ENCODE results near the gene SLC9A8. TPM values are rescaled to one million over a fixed set of nuclear protein-coding genes. Genes with fewer than 3 reads are reported as not detected.
A peak's percentile ranks its signal among the peaks of the same experiment; 100 is the strongest.

The SLC9A8 gene
- total and polyA plus RNA-seq, 2 donors (not counting 3 experiments of a cell fraction or from before 2014, with no cell fraction given), result 5.1 to 14.4 TPM

DNA sequence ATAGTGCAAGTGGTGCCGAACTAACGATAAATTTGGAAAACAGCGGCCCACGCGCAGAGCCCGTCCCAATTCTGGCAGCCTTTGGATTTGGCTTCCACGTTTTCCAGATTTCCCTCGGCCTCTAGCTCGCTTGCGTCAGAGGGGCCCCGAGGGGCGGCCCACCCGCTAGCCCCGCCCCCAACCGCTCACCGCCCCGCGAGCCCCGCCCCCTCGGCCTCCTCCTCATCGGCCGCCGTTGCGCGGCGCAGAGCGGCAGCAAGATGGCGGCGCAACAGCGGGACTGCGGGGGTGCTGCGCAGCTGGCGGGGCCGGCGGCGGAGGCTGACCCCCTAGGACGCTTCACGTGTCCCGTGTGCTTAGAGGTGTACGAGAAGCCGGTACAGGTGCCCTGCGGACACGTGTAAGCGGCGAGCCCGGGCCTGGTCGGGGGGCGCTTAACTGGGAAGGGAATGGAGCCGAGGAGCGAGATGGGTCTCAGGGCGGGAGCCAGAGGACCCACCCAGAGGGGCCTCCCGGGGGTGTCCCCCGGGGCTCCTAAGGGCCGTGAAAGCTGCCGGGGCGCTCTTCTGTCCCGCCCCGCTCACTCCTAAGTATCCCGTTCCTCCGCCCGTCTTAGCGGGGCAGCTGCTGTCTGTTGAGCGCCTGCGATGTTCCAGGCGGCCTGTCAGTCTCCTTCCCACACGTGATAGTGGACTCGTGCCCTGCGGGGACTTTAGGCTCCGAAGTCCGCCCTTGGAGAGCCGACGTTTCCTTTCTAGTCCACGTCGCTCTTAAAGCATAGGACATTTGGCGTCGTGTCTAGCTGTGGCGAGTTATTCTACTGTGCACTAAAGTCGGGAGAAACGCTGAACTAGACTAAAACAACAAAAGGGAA is 123.8 kb downstream of the SLC9A8 start, which contains the start of gene RNF114:
TSS of gene RNF114 (plus strand) at position 245 of the 874 bp plus-strand sequence. CDS start at position 261, 16 bp downstream.
- H3K9me3 ChIP-seq (replicated peaks; ENCODE audit: control insufficient read depth, insufficient read depth, low read length), result no peaks in the 10 kb centered on the region
- peak within 1 kb of the TSS; percentile 92 for H3K4me2 ChIP-seq (ENCODE audit: insufficient read depth, low read length)
- intact Hi-C loops (cut with micrococcal nuclease), result loop anchor here (1.0 to 2.0 kb wide), 2 partner anchors 22 to 135 kb away; partner anchors contain the start of gene SPATA2
- peaks cover 45% of the 10 kb centered on the region for H3K79me2 ChIP-seq (ENCODE audit: control insufficient read depth, insufficient read depth, low read length)
- peak; percentile 92 for TF ChIP-seq POLR2A (IDR thresholded peaks at IDR 0.05; ENCODE audit: low read depth, low read length)
- no peak for TF ChIP-seq FOS (IDR thresholded peaks at IDR 0.05; ENCODE audit: borderline replicate concordance, insufficient read depth, low read length)
- no peak for TF ChIP-seq GATA2 (IDR thresholded peaks at IDR 0.05; ENCODE audit: insufficient read depth, insufficient read length, low read depth, low read length)
- TF ChIP-seq POLR2AphosphoS5 (IDR thresholded peaks at IDR 0.05; ENCODE audit: insufficient read depth, low read depth, low read length), result peak; percentile 85
- TF ChIP-seq, protein P1, sequence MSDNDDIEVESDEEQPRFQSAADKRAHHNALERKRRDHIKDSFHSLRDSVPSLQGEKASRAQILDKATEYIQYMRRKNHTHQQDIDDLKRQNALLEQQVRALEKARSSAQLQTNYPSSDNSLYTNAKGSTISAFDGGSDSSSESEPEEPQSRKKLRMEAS (IDR thresholded peaks at IDR 0.05; ENCODE audit: insufficient read depth, insufficient read length), result no peak
- dilution Hi-C loops (cut with MboI; ENCODE audit: extremely low pct_ligation_motif_present, low sequenced_read_pairs), result no loop called here
- no TSS peak for BruUV-seq (replicated peaks)
- H3K9me1 ChIP-seq (replicated peaks; ENCODE audit: control insufficient read depth, extremely low read depth, insufficient read depth, low read length), result no peaks in the 10 kb centered on the region
- H2AFZ ChIP-seq (ENCODE audit: low read depth, low read length), result peak within 1 kb of the TSS; percentile 76
- peaks cover 20% of the 10 kb centered on the region for H3K4me1 ChIP-seq (ENCODE audit: control insufficient read depth, extremely low read depth, insufficient read depth, low read length)
- H4K20me1 ChIP-seq (replicated peaks; ENCODE audit: control insufficient read depth, extremely low read depth, insufficient read depth, low read length), result no peaks in the 10 kb centered on the region
- ChIA-PET CTCF (interaction anchor here (1.0 to 2.7 kb wide), 8 partner anchors 8 to 150 kb away, joined by 3 to 14 read pairs (median 4); no protein-coding TSS in a partner anchor), POLR2A (interaction anchor here (0.7 to 1.4 kb wide), 3 partner anchors 20 to 326 kb away, joined by 3 read pairs; partner anchors contain the start of gene SNAI1)
- peak within 1 kb of the TSS; percentile 75 for H3K9ac ChIP-seq (replicated peaks; ENCODE audit: extremely low read depth, insufficient read depth, low read length)
- peak within 1 kb of the TSS; percentile 44 to 99 (median 82) for H3K4me3 ChIP-seq (replicated peaks in 1 of 3; ENCODE audit: insufficient read depth in 1 of 3, low read depth in 1 of 3, low read length in 3 of 3)
- H3K27me3 ChIP-seq (ENCODE audit: control insufficient read depth in 2 of 2, insufficient read depth in 2 of 2, low read length in 2 of 2), result no peaks in the 10 kb centered on the region
- H3K36me3 ChIP-seq (ENCODE audit: control insufficient read depth in 2 of 2, extremely low read depth in 1 of 2, insufficient read depth in 2 of 2, low read length in 2 of 2), result peaks cover 1 to 4% of the 10 kb centered on the region in 2 experiments
- FAIRE-seq (peak; percentile 89), DNase-seq (ENCODE audit: low read depth, low spot score) (peak; percentile 83)
- H3K27ac ChIP-seq (ENCODE audit: insufficient read depth, low read depth, low read length), result peak within 1 kb of the TSS; percentile 29

Data from endothelial cell of umbilical vein (primary cell).